Measurements from ENCODE around the gene FAM151A.

Gene FAM151A

GRCh38 chr1:54623216-54624007 lies at the start of gene FAM151A:
Gene FAM151A, minus strand, starts transcription at chr1:54623525. Its CDS starts 130 bp downstream, at chr1:54623395.
- DNase-seq: no peak

GRCh38 chr1:54671985-54672608 lies 48.8 kb upstream of the FAM151A start:
- DNase-seq: peak; percentile 29

- DNase-seq: no peak
Measured at GRCh38 chr1:54668567-54668966, 45.2 kb upstream of the FAM151A start.

GRCh38 chr1:54667797-54668196 lies 44.5 kb upstream of the FAM151A start:
- DNase-seq: no peak

GRCh38 chr1:54666333-54666732 lies 43.0 kb upstream of the FAM151A start:
- no peak for DNase-seq

GRCh38 chr1:54665852-54666251 lies 42.5 kb upstream of the FAM151A start:
- no peak for DNase-seq

- no peak for DNase-seq
Measured at GRCh38 chr1:54664364-54664763, 41.0 kb upstream of the FAM151A start.

- no peak for DNase-seq
Measured at GRCh38 chr1:54663725-54664124, 40.4 kb upstream of the FAM151A start.

- DNase-seq: no peak
Measured at GRCh38 chr1:54658164-54658913, 35.0 kb upstream of the FAM151A start.

- DNase-seq: no peak
Measured at GRCh38 chr1:54653036-54653435, 29.7 kb upstream of the FAM151A start.

- no peak for DNase-seq
Measured at GRCh38 chr1:54652168-54652567, 28.8 kb upstream of the FAM151A start.

- no peak for DNase-seq
Measured at GRCh38 chr1:54651608-54652007, 28.3 kb upstream of the FAM151A start.

GRCh38 chr1:54650417-54650816 lies 27.1 kb upstream of the FAM151A start:
- no peak for DNase-seq

- no peak for DNase-seq
Measured at GRCh38 chr1:54649921-54650320, 26.6 kb upstream of the FAM151A start.

GRCh38 chr1:54649130-54649898 lies 26.0 kb upstream of the FAM151A start:
- no peak for DNase-seq

GRCh38 chr1:54645806-54646676 lies 22.7 kb upstream of the FAM151A start:
- DNase-seq: no peak

GRCh38 chr1:54643736-54644135 lies 20.4 kb upstream of the FAM151A start:
- no peak for DNase-seq

- DNase-seq: no peak
Measured at GRCh38 chr1:54640863-54641836, 17.8 kb upstream of the FAM151A start, which contains the start of gene MROH7. Gene MROH7, plus strand, starts transcription at chr1:54641786. Its CDS starts 11,141 bp downstream, at chr1:54652927.

GRCh38 chr1:54640361-54640760 lies 17.0 kb upstream of the FAM151A start:
- DNase-seq: no peak

Measured in NCI-H345 (cell line).